BE2C (cell line): ENCODE data around the gene ARMC5.

Source experiments
- DNase-seq: peaks from one replicate; pipeline ENCODE4 v3.0.0-alpha.2; 2020
- H3K27me3 ChIP-seq: fragments of 250-450 bp; sonication (Bioruptor Pico); 2 replicates; pipeline ENCODE4 v1.5.1; 2020; ENCODE audit warnings: mild to moderate bottlenecking
- H3K36me3 ChIP-seq: fragments of 250-450 bp; sonication (Bioruptor Pico); 2 replicates; pipeline ENCODE4 v1.5.1; 2020; ENCODE audit warnings: mild to moderate bottlenecking
- H3K4me1 ChIP-seq: fragments of 250-450 bp; sonication (Bioruptor Pico); 2 replicates; pipeline ENCODE4 v1.5.1; 2020
- H3K4me3 ChIP-seq: 2 replicates; pipeline ENCODE4 v1.5.1; 2011; ENCODE audit warnings: low read depth, low read length
- H3K9me3 ChIP-seq: fragments of 250-450 bp; sonication (Bioruptor Pico); 2 replicates; pipeline ENCODE4 v1.5.1; 2020
- TF ChIP-seq, protein P1 (sequence below): IDR thresholded peaks from 2 replicates; pipeline ENCODE4 v1.5.1; 2012; ENCODE audit warnings: mild to moderate bottlenecking, low read depth, low read length

The ARMC5 gene

DNA sequence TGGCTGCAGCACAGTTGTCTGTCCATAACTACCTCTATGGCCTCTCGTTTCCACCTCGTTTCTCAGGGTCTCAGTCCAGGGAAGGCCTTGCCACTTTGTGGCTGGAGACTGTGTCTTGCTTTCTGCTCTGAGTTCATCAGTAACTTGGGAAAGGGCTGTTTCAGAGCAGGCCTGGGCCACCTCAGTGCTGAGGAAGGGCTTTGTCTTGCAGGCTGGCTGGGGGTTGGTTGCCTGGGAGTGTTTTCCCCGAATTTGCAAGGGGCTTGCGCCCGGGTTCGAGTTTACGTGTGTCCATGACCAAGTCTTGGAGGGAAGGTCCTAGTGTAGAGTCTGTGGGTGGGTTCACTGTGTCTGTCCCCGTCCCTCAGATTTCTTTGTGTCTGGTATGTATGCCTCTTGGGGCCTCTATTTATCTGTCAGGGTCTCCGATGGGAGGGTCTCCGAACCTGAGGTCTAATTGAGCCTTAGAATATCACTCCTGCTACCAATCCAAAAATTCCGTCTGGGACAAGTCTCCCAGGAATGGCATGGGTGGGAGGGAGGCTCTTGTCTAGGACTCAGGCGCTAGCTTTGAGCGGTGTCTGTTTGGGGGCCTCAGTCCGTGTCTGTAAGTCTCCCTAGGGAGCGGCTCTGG, 12.1 kb downstream of the ARMC5 start:
- no peak for DNase-seq
- no peaks in the 10 kb centered on the region for H3K9me3 ChIP-seq
- no peaks in the 10 kb centered on the region for H3K27me3 ChIP-seq
- H3K4me3 ChIP-seq: peak overlapping the region; percentile 72
- no peaks in the 10 kb centered on the region; the same call in 1 of the 2 replicates for H3K36me3 ChIP-seq
- TF ChIP-seq, protein P1, sequence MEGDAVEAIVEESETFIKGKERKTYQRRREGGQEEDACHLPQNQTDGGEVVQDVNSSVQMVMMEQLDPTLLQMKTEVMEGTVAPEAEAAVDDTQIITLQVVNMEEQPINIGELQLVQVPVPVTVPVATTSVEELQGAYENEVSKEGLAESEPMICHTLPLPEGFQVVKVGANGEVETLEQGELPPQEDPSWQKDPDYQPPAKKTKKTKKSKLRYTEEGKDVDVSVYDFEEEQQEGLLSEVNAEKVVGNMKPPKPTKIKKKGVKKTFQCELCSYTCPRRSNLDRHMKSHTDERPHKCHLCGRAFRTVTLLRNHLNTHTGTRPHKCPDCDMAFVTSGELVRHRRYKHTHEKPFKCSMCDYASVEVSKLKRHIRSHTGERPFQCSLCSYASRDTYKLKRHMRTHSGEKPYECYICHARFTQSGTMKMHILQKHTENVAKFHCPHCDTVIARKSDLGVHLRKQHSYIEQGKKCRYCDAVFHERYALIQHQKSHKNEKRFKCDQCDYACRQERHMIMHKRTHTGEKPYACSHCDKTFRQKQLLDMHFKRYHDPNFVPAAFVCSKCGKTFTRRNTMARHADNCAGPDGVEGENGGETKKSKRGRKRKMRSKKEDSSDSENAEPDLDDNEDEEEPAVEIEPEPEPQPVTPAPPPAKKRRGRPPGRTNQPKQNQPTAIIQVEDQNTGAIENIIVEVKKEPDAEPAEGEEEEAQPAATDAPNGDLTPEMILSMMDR: no peak
- peaks cover 4% of the 10 kb centered on the region; the same call in 1 of the 2 replicates for H3K4me1 ChIP-seq

DNA sequence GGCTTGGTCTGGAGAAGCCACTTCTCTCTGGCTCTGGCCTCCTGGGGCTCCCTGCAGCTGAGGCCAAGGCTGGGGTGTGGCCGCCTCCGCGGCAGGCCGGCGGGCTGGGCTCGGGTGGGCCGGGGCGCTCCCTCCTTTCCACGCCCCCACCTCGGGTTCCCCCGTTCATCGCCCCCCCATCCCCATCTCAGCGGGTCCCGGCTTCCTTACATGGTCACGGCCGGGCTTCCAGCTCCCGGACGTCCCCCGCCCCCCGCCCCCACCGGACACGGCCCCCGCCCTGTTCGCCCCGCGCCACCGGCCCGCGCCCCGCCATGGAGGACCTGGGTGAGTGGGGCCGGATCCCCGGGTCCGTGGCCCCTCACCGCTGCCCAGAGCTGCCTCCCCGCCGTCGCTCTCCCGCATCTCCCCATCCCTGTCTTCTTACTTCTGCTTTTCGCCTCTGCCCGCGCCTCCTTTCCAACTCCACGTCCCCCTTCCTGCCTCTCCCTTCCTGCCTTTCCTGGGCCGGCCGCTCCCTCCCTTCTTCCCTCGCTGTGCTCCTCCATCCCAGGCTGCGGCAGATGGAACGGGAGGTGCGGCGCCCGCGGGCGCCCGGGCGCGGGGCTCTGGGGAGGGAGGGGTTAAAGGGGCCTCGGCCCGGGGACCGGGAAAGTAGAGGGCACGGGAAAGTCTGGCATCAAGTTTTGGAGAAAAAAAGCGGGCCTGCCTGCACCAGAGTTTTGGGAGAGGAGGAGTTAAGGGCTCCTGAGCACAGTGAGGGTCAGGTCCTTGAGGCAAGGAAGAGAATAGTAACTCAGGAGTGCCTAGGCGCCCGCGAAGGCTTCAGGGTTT, 12.8 kb downstream of the ARMC5 start, which contains the start of gene TGFB1I1:
Gene TGFB1I1, plus strand, starts transcription at position 278 of the 834 bp plus-strand sequence. Its CDS starts 37 bp downstream, at position 315.
- TF ChIP-seq, protein P1: no peak
- DNase-seq: peak; percentile 72
- H3K27me3 ChIP-seq: no peaks in the 10 kb centered on the region
- H3K4me1 ChIP-seq: peaks cover 4% of the 10 kb centered on the region; the same call in 1 of the 2 replicates
- no peaks in the 10 kb centered on the region; the same call in 1 of the 2 replicates for H3K36me3 ChIP-seq
- H3K4me3 ChIP-seq: peak within 1 kb of the TSS; percentile 72
- H3K9me3 ChIP-seq: no peaks in the 10 kb centered on the region

DNA sequence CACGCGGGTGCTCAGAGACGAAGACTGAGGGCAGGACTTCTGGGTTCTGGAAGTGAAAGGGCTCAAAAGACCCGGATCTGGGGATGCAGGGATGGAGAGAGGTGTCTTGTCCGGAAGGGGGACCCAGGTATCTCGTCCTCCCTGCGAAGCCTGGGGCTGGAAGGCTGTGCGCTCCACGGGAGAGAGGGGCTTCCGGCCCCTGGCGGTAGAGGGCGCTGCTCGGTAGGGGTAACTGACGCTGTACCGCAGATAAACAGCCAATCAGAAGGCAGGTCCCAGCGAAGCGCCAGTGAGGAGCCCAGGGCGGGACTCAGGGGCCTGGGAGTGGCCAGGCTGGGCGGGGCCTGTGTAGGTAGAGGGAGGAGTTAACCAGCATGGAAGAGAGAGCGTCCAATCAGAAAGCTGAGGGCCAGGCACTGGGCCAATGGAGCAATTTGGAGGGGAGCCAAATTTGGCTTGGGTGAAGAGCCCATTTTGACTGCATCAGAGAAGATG, 13.5 kb downstream of the ARMC5 start:
- H3K9me3 ChIP-seq: no peaks in the 10 kb centered on the region
- DNase-seq: peak; percentile 95
- H3K36me3 ChIP-seq: no peaks in the 10 kb centered on the region; the same call in 1 of the 2 replicates
- no peaks in the 10 kb centered on the region for H3K27me3 ChIP-seq
- TF ChIP-seq, protein P1: peak; percentile 85
- peak overlapping the region; percentile 72 for H3K4me3 ChIP-seq
- peaks cover 4% of the 10 kb centered on the region; the same call in 1 of the 2 replicates for H3K4me1 ChIP-seq

DNA sequence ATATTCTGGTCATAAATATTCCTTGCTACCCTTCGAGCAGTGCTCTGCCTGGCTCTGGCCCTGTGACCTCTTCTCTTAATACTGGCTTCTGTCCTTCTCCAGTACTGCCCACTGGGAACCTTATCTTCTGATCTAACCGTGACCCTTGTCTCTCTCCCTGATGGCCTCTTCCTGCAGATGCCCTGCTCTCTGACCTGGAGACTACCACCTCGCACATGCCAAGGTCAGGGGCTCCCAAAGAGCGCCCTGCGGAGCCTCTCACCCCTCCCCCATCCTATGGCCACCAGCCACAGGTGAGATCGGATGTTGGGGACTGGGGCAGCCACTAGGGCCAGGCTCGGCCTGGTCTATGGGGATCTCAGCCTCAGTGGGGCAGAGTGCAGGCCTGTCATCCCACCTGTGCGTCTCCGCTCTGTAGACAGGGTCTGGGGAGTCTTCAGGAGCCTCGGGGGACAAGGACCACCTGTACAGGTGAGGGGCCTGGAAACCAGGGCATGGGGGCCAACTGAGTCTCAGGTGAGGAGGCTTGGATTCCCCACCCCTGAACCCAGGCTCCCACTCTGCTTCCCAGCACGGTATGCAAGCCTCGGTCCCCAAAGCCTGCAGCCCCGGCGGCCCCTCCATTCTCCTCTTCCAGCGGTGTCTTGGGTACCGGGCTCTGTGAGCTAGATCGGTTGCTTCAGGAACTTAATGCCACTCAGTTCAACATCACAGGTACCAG, 14.1 kb downstream of the ARMC5 start:
- Histone ChIP-seq H3K27me3 (no peaks in the 10 kb centered on the region), H3K4me3 (no peak overlapping the region), H3K4me1 (peaks cover 4% of the 10 kb centered on the region; the same call in 1 of the 2 replicates), H3K36me3 (no peaks in the 10 kb centered on the region; the same call in 1 of the 2 replicates), H3K9me3 (no peaks in the 10 kb centered on the region)
- no peak for DNase-seq
- TF ChIP-seq, protein P1: no peak

DNA sequence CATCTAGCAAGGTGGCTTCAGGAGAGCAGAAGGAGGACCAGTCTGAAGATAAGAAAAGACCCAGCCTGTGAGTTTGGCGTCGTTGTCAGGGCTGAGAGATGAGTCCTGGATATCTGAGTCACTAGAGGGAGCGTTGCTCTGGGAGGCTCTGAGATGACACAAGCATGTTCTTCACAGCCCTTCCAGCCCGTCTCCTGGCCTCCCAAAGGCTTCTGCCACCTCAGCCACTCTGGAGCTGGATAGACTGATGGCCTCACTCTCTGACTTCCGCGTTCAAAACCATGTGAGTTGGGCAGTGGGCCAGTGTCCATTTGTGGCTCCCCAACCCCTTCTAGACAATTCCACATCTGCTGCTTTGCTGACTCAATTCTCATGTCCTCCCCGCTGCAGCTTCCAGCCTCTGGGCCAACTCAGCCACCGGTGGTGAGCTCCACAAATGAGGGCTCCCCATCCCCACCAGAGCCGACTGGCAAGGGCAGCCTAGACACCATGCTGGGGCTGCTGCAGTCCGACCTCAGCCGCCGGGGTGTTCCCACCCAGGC, 14.9 kb downstream of the ARMC5 start:
- no peak overlapping the region for H3K4me3 ChIP-seq
- no peaks in the 10 kb centered on the region; the same call in 1 of the 2 replicates for H3K36me3 ChIP-seq
- TF ChIP-seq, protein P1: no peak
- H3K27me3 ChIP-seq: no peaks in the 10 kb centered on the region
- DNase-seq: no peak
- peaks cover 4% of the 10 kb centered on the region; the same call in 1 of the 2 replicates for H3K4me1 ChIP-seq
- H3K9me3 ChIP-seq: no peaks in the 10 kb centered on the region
